ENCODE measurements around the gene MUL1.
"Not testable (repeated sequence)": the region's sequence is repeated elsewhere in the genome, so short reads cannot be mapped to it uniquely, and the experiment has no call there.

Gene MUL1, protein sequence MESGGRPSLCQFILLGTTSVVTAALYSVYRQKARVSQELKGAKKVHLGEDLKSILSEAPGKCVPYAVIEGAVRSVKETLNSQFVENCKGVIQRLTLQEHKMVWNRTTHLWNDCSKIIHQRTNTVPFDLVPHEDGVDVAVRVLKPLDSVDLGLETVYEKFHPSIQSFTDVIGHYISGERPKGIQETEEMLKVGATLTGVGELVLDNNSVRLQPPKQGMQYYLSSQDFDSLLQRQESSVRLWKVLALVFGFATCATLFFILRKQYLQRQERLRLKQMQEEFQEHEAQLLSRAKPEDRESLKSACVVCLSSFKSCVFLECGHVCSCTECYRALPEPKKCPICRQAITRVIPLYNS

DNA sequence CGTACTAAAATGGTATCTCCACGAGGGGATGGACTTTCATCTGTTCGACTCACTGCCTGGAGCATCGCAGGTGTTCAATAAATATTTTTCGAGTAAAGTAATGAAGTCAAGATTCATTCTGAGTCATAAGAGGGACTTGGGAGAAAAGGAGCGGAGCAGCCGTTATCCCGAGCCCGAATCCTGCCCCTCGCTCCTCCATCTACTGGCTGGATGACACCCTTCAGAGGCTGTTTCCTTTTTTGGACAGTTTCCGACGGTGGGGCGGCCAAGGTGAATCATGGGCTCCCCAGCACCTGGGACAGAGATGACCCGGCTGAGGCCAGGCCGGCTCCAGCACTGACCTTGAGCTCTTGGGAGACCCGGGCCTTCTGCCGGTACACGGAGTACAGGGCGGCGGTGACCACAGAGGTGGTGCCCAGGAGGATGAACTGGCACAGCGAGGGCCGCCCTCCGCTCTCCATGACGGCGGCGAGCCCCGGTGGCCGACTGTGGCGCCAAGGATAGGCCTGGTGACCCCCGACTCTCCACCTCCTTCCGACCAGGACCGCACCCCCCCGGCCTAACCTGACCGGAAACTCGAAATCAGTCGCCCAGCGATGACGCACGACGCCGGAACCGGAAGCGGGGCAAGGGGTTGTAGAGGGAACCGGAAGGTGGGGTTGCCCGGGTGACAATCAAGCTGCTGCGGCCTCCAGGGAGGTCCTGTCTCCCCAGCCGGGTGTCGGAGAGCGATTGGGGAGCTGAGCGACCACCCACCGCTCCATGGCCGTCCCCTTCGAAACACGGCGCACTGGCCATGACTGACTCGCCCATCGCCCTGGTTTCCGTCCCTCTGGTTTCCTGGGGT is at the start of gene MUL1:
MUL1 (minus strand) TSS at position 588 of the 847 bp plus-strand sequence; CDS start at position 461, 127 bp downstream.
- peak; percentile 91 for DNase-seq (ENCODE audit: low read depth)

DNA sequence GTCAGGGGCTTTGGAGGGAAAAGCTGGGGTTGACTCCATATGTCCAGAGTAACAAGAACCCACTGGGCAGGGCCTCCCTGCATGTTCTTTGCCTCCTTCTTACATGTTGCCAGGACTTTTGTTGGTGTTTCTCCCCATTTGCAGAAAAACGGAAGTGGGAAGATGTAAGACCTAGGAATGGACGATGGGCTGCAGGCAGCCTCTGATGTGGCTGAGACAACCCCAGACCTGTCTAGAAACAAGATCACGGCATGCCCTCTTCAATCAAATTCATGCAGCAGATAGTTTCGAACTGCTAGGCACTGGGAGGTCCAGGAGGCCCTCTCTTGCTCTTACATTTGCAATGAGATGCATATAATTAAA is 47.8 kb upstream of the MUL1 start:
- DNase-seq (ENCODE audit: low read depth): no peak

DNA sequence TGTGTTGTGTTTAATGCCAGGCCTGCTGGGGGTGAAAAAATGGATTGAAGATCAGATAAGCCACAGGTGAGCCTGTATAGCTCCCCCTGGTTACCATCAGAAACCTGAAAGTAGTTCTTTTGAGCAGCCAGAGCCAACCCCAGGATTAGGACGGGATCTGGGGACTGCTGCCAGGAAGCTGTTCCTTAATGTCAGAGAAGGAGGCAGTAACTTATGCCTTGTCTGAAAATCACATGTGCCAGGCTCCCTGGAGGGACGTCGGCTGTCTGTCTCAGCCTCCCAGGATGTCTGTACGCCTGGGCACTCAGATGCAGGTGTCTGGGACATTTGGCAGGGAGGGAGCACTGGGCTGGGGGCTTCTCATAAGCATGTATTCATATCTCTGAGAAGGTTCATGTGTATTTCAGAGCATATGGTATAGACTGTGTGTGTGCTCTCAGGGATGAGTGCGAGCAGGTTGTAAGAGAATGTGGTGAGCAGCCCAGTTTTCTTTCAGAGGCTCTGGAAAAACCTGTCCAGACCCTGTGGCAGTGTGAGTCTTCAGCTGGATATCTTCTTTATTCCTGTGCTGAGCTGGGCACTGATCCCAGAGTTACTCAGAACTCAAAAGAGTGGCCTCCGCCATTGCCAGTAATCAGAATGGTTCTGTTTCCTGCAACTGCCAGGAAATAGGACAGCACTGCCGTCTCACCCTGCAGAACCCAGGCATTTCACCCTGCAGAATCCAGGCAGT is 47.2 kb upstream of the MUL1 start:
- DNase-seq (ENCODE audit: low read depth): no peak

DNA sequence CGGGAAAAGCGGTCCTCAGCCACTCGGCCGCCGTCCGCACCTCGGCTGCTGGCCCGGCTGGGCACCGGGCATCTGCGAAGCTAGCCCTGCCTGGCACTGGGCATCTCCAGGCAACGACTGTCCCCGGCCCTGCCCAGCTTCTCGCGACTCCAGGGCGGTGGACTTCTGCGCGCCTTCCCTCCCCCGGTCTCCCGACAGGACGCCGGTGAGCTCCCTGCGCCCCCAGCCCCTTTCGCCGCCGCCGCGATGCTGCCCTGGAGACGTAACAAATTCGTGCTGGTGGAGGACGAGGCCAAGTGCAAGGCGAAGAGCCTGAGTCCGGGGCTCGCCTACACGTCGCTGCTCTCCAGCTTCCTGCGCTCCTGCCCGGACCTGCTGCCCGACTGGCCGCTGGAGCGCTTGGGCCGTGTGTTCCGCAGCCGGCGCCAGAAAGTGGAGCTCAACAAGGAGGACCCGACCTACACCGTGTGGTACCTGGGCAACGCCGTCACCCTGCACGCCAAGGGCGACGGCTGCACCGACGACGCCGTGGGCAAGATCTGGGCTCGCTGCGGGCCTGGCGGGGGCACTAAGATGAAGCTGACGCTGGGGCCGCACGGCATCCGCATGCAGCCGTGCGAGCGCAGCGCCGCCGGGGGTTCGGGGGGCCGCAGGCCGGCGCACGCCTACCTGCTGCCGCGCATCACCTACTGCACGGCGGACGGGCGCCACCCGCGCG is 44.9 kb upstream of the MUL1 start:
- peak; percentile 49 for DNase-seq (ENCODE audit: low read depth)

DNA sequence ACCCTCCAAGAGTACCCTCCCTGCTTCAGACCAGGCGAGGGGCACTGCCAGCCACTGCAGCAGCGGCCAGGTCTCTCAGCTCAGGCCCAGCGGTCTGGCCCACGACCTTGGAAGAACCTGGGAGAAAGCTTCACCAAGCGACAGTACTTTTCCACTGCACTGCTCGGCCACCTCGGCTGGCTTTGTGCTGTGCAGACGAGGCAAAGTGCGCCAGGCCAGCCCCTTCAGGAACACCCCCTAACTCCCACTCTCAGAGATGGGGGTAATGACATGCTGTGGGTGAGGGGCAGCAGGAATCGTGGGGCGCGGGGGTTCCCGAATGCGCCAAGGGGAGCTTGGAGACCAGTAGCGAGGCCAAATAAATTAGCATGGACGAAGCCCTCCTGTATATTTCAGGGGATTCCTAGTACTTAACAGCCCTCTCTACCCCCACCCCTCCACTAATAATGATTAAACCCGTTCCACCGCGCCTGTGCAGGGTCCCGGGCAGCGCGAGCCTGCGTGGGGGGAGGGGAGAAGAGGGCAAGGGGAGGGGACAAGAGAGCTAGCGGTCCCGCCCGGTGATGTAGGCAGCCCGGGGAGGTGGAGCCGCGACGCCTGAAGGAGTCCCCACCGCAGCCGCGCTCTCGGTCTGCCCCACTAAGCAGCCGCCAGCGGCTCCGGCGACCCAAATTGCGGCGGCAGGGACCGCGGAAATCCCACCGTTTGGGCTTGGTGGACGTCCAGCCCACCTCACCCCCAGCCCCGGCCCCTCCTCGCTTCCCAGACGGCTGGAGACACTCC is 44.2 kb upstream of the MUL1 start, which contains the start of gene FAM43B:
FAM43B (plus strand) TSS at position 629 of the 783 bp plus-strand sequence. CDS start 401 bp downstream, outside the sequence.
- DNase-seq (ENCODE audit: low read depth): peak; percentile 17

DNA sequence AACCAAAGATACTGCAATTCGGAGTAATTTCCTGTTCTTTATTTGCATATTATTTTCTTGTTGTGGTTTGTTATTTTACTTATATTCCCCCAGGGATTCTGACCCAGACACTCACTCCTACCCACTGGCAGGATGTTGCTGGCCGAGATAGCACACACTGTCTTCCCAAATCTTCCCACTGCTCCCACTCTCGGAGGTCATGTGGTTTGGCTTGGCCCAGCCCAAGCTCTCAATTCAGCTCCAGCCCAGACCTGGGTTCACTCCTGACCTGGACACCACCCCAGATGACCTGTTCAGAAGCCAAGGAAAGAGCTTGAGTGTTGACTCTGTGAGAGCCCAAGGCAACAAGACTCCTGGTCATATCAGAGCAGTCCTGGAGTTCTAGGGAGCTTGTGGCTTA is 43.2 kb upstream of the MUL1 start:
- DNase-seq (ENCODE audit: low read depth): no peak

DNA sequence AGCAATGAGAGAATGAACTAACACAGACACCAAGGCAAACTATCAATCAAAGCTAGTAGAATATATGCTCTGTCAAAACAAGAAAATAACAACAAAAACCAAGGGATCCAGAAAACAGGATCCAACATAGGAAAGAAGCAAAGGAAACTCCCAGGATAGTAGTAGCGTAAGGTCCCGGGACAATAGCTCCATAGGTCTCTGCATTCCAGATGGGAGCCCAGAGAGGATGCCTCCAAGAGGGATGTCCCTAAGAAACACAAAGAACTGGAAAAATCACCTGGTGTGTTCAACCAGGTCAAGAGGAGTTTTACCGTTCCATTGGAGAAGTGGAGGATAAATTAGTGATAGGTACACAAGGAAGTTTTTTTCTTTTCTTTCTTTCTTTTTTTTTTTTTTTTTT is 38.7 kb upstream of the MUL1 start:
- DNase-seq (ENCODE audit: low read depth): no peak

DNA sequence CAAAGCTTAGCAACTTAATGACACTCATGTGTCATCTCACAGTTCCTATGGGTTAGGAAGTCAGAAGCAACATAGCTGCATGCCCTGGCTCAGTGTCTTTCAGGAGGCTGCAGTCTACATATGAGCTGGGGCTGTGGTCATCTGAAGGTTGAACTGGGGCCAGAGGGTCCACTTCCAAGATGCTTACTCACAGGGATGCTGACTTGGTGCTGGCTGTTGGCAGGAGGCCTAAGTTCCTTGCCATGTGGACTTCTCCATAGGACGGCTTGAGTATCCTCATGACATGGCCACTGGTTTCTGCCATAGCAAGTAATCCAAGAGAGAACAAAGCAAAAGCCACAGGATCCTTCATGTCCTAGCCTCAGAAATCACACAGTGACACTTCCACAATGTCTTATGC is 32.3 kb upstream of the MUL1 start:
- peak; percentile 27 for DNase-seq (ENCODE audit: low read depth)

DNA sequence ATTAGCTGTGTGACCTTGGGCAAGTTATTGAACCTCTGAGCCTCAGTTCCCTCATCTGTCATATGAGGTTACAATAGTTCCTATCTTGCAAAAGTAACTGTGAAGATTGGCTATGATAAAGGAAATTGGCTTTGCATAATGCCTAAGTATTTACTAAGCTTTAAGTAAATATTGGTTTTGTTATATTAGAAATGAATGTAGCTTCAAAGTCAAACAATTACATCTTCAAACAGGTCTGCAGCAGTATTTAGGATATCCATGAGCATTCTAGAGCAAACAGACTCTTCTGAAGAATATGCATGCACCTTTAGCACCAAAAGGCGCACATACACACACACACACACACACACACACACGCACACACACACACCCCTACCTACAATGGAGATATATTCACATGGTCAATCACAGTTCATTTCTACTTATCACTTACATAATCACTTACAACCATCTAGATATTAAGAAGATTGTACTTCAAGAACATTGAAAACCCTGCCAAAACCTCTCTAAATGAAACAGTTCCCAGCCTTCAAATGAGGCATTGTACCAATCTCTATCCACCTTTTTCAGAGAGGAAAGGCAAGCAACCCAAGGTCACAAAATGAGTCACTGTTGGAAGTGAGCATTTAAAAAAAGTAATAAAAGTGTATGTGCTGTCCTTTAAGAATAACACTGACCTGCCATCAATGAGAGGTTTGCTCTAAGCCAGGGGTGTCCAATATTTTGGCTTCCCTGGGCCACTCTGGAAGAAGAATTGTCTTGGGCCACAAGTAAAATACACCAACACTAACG is 31.0 kb upstream of the MUL1 start:
- peak; percentile 15 for DNase-seq (ENCODE audit: low read depth)

DNA sequence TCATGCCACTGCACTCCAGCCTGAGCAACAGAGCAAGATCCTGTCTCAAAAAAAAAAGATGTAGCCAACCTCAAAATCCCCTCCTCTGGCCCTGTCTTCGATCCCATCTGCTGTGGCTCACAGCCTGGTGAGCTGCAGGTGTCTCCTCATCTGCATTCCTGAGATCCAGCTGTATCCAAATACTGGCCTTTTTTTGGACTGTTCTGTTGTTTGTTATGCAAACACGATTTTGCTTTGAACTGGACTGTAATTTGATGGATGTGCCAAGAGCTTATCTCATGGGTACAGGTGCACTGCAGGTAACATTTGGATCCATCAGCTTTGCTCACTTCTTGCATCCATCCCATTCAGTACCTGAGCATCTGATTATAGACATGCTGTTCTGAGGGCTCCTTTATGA is 30.3 kb upstream of the MUL1 start:
- no peak for DNase-seq (ENCODE audit: low read depth)

DNA sequence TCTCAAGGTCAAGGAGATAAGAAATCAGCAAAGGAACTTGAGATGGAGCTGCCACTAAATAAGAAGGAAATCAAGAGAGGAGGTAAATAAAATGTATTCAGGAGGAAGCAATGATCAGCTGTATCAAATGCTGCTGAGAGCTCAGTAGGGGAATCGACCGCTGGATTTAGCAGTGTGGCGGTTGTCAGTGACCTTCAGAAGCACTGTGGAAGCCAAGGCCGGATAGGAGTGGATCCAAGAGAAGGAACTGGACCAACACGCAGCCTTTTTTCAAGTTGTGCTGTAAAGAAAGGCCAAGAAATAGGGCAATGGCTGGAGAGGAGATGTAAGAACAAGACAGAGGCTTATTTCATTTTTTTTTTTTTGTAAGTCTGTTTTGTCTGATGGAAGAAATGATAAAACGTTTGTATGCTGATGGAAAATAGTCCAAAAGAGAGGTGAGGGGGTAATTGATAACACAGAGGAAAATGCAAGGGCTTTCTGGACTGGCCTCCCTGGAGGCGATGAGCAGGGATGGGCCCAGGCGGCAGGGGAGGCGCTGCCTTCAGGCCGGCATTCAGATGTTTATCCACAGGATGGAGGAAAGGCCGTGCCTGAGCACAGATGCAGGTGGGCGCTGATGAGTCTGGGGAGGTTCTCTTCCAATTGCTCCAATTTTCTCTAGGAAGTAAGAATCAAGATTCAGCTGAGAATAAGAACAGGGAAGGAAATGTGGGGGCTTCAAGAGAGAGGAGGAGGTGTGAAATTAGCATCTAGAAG is 26.9 kb upstream of the MUL1 start:
- no peak for DNase-seq (ENCODE audit: low read depth)

DNA sequence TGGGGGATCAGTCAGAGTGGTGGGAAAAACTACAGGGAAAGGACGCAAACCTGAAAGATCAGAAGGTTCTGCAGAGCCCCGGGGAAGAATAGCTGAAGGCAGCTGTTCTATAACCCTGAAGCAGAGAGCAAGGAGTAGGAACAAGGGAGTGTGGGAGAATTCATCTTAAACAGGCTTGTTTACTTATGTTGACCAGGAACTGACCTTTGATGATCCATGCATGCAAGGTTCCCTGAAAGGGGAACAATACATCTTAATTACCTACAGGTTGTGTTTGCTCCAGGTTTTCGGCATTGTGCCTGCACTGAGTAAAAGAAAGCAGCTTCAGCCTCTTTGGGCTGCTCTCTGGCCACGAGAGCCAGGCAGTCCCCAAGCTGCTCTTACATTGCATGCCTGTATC is 25.7 kb upstream of the MUL1 start:
- no peak for DNase-seq (ENCODE audit: low read depth)

DNA sequence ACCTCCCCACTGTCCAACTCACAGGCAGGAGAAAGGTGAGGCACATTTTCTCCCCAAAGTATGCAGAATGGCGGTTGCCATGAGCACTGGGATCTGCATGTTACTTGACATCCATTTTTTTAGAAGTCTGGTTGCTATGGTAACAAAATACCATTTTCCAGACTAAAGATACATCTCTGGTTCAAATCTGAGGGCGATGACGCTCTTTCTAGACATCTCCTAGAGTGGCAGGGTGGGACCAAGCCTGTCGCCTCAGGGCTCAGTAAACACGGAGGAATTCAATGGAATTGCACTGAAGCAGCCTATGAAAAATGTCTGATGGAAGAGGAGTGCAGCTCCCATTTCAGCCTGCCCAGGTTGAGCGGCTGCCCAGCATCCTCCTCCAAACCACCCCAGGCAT is 22.9 kb upstream of the MUL1 start:
- no peak for DNase-seq (ENCODE audit: low read depth)

DNA sequence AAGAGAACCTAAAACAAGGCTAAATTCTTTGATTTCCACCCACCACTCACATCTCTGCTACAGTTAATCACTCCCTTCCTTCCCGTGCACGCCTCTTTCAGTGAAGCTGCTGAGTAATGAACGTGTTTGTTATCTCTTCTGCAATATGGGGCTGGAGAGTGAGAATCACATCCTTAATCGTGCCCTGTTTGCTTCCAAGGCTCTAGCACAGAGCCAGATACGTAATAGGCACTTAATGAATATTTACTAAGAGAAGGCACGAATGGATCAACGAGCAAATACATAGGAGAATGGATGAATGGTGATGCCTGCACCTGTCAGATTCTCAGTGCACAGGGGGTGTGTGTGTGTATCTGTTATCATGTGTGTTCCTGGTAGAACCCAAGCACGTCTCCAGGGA is 22.4 kb upstream of the MUL1 start:
- DNase-seq (ENCODE audit: low read depth): no peak

DNA sequence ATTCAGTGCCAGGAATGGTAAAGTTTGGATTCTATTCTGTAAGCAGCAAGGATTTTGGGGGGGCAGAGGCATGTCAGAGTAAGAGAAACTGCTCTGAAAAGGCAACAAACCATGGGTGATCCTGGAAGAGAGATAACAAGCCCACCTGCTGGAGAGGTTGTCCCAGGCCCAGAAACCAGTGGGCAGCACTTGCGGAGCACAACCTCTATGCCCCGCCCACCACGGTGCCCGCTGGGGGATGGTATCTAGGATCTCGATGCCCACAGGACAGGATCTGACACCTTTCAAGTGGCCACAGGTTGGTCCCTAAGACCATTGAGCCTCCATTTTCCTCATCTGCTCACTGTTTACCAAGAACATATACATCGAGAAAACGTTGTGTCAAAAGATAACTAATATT is 20.3 kb upstream of the MUL1 start:
- no peak for DNase-seq (ENCODE audit: low read depth)

DNA sequence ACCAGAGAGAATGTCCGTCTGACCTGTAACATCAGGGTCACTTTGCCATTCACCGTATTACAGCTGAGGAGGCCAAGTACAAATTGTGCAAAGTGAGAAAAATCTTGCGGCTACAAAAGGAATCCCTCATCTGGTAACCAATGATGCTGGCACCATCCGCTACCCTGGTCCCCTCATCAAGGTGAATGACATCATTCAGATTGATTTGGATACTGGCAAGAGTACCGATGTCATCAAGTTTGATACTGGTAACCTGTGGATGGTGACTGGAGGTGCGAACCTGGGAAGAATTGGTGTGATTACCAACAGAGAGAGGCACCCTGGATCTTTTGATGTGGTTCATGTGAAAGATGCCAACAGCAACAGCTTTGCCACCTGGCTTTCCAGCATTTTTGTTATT is 18.3 kb upstream of the MUL1 start:
- DNase-seq (ENCODE audit: low read depth): no peak

DNA sequence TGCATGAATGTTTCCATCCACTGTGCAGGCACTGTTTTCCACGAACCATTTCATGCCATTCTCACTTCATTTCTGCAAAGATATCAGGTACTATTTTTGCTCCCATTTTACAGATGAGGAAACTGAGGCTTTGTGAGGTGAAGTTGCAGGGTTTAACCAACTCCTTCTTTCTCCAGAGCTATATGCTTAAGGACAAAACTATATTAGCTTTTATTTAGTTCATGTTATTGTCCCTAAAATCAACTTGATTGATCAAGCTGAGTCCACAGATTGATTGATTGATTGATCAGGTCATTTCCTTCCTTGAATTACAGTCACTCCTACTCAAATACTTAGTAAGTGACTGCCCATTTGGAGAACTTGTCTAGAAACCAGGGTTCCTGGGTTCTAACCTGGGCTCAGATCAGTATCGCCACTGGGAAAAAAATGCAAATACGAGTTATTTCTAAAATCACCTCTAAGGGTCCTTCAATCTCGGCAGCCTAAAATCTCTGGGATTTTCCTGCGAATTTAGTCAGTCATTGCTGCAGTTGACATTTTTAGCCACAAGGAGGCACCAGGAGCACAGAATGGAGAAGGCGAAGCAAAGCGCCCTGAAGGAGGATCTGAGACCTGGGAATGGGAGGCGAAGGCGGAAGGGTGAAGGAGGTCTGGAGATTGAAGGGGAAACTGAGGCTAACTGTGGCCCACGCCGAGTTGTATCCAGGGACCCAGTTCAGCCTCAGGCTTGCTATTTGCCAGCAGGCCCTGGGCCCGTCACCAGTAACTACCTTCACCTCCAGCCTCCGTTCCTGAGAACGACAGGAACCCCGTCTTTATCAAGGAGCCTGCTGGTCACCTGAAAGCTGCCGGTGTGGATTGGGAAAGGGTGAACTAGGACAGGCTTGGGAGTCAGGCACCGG is 14.3 kb upstream of the MUL1 start:
- peak; percentile 59 for DNase-seq (ENCODE audit: low read depth)

DNA sequence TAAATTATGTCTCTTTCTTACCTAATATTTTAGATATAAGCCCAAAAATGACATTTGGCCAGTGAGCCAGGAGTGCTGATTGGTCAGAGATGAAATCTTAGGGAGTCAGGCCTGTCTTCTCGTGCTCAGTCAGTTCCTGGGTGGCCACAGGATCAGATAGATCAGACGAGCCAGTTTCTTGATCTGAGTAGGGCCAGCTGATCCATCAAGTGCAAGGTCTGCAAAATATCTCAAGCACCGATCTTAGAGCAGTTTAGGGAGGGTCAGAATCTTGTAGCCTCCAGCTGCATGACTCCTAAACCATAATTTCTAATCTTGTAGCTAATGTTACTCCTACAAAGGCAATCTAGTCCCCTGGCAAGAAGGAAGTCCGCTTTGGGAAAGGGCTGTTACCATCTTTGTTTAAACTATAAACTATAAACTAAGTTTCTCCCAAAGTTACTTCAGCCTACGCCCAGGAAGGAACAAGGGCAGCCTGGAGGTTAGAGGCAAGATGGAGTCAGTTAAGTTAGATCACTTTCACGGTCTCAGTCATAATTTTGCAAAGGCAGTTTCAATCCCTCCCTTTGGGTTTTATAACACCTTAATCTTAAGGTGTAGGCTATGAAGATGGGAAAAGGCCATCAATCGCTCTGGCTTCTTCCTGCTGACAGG is 11.8 kb upstream of the MUL1 start:
- not testable (repeated sequence) for DNase-seq (ENCODE audit: low read depth)
